WTC11 (cell line): ENCODE measurements around the gene RMI1. TPM values are rescaled to one million over a fixed set of nuclear protein-coding genes. Genes with fewer than 3 reads are reported as not detected.

Source experiments
- ATAC-seq: fragments of 200-7000 bp; cut with Tn5 transposase; 2 replicates; pipeline ENCODE4 v1.10.0; 2021; ENCODE audit warnings: mild to moderate bottlenecking, moderate library complexity
- CTCF ChIA-PET: fragments of 300-600 bp; sonication (Branson Sonifier 250); formaldehyde crosslinking; loops from one replicate; lab custom pipeline; 2021; ENCODE audit warnings: antibody characterized with exemption; lab: Charles Lee
- POLR2A ChIA-PET: fragments of 350-600 bp; sonication (Branson Sonifier 250); formaldehyde crosslinking; loops from one replicate; lab custom pipeline; 2021; ENCODE audit warnings: antibody characterized with exemption; lab: Charles Lee
- DNase-seq: peaks from one replicate; pipeline ENCODE4 v3.0.0; 2021; ENCODE audit warnings: low spot score
- H3K27ac Mint-ChIP-seq: 2 replicates; pipeline ENCODE4 v1.8.0; 2021; ENCODE audit warnings: mixed read lengths
- H3K27me3 Mint-ChIP-seq: 2 replicates; pipeline ENCODE4 v1.8.0; 2021; ENCODE audit warnings: low read depth, mild to moderate bottlenecking, moderate library complexity, mixed read lengths
- H3K36me3 Mint-ChIP-seq: 2 replicates; pipeline ENCODE4 v1.8.0; 2021; ENCODE audit warnings: mixed read lengths
- H3K4me1 Mint-ChIP-seq: 2 replicates; pipeline ENCODE4 v1.8.0; 2022; ENCODE audit warnings: mixed read lengths
- H3K4me3 Mint-ChIP-seq: 2 replicates; pipeline ENCODE4 v1.8.0; 2021; ENCODE audit warnings: mild to moderate bottlenecking, moderate library complexity, mixed read lengths
- H3K9me3 Mint-ChIP-seq: 2 replicates; pipeline ENCODE4 v1.8.0; 2021; ENCODE audit warnings: mixed read lengths
- E2F4 ChIP-seq: sonication (generic); formaldehyde crosslinking; IDR thresholded peaks from 2 replicates; pipeline ENCODE4 v1.8.1; 2022; ENCODE audit warnings: low read depth, mild to moderate bottlenecking, moderate library complexity, missing genetic modification reagents, borderline replicate concordance
- EMX1 ChIP-seq: fragments of 250-450 bp; sonication (Bioruptor Pico); IDR thresholded peaks from 2 replicates; pipeline ENCODE4 v1.8.0; 2021; ENCODE audit warnings: mild to moderate bottlenecking
- ESRRA ChIP-seq: sonication (generic); formaldehyde crosslinking; IDR thresholded peaks from 2 replicates; pipeline ENCODE4 v1.8.1; 2022; ENCODE audit warnings: mild to moderate bottlenecking, missing genetic modification reagents, borderline replicate concordance
- ETV6 ChIP-seq: sonication (generic); formaldehyde crosslinking; IDR thresholded peaks from 2 replicates; pipeline ENCODE4 v1.8.1; 2022; ENCODE audit warnings: mild to moderate bottlenecking, missing genetic modification reagents
- GTF2I ChIP-seq: fragments of 250-450 bp; sonication (Bioruptor Pico); conservative IDR thresholded peaks from 2 replicates; pipeline ENCODE4 v1.4.0; 2021; ENCODE audit warnings: mild to moderate bottlenecking
- JUN ChIP-seq: sonication (generic); formaldehyde crosslinking; IDR thresholded peaks from 2 replicates; pipeline ENCODE4 v1.8.0; 2023; ENCODE audit warnings: mild to moderate bottlenecking, missing genetic modification reagents
- MAX ChIP-seq: sonication (generic); formaldehyde crosslinking; IDR thresholded peaks from 2 replicates; pipeline ENCODE4 v1.8.0; 2022; ENCODE audit warnings: mild to moderate bottlenecking, missing genetic modification reagents
- MXD4 ChIP-seq: fragments of 250-450 bp; sonication (Bioruptor Pico); IDR thresholded peaks from 2 replicates; pipeline ENCODE4 v1.8.0; 2021; ENCODE audit warnings: mild to moderate bottlenecking, moderate library complexity, borderline replicate concordance
- NR2C2 ChIP-seq: sonication (generic); formaldehyde crosslinking; IDR thresholded peaks from 2 replicates; pipeline ENCODE4 v1.8.0; 2022; ENCODE audit warnings: mild to moderate bottlenecking, missing genetic modification reagents
- PRDM15 ChIP-seq: sonication (generic); formaldehyde crosslinking; IDR thresholded peaks from 2 replicates; pipeline ENCODE4 v1.8.0; 2022; ENCODE audit warnings: missing genetic modification reagents
- PRRX2 ChIP-seq: fragments of 250-450 bp; sonication (Bioruptor Pico); IDR thresholded peaks from 2 replicates; pipeline ENCODE4 v1.8.0; 2021; ENCODE audit warnings: mild to moderate bottlenecking
- RELA ChIP-seq: sonication (generic); formaldehyde crosslinking; IDR thresholded peaks from 2 replicates; pipeline ENCODE4 v1.8.1; 2022; ENCODE audit warnings: missing genetic modification reagents, mild to moderate bottlenecking, borderline replicate concordance
- SMAD4 ChIP-seq: sonication (generic); formaldehyde crosslinking; IDR thresholded peaks from 2 replicates; pipeline ENCODE4 v1.8.0; 2022; ENCODE audit warnings: mild to moderate bottlenecking, missing genetic modification reagents
- STAT6 ChIP-seq: sonication (generic); formaldehyde crosslinking; conservative IDR thresholded peaks from 2 replicates; pipeline ENCODE4 v1.8.1; 2023; ENCODE audit warnings: mild to moderate bottlenecking, low read depth, missing genetic modification reagents, moderate library complexity
- ZBTB43 ChIP-seq: sonication (generic); formaldehyde crosslinking; IDR thresholded peaks from 2 replicates; pipeline ENCODE4 v1.8.1; 2023; ENCODE audit warnings: mild to moderate bottlenecking, missing genetic modification reagents
- ZNF423 ChIP-seq: fragments of 250-450 bp; sonication (Bioruptor Pico); IDR thresholded peaks from 2 replicates; pipeline ENCODE4 v2.1.2; 2022; ENCODE audit warnings: mild to moderate bottlenecking, moderate library complexity
- ZNF425 ChIP-seq: fragments of 250-450 bp; sonication (Bioruptor Pico); conservative IDR thresholded peaks from 2 replicates; pipeline ENCODE4 v1.9.0; 2021; ENCODE audit warnings: mild to moderate bottlenecking
- ZSCAN18 ChIP-seq: fragments of 250-450 bp; sonication (Bioruptor Pico); IDR thresholded peaks from 2 replicates; pipeline ENCODE4 v2.1.2; 2022; ENCODE audit warnings: mild to moderate bottlenecking, moderate library complexity
- total RNA-seq: library from RNA; stranded (reverse); gene quantifications from 3 replicates; pipeline ENCODE4 v1.2.3, GENCODE V29; 2021
- TF ChIP-seq, protein P1 (sequence below): sonication (generic); formaldehyde crosslinking; IDR thresholded peaks from 2 replicates; pipeline ENCODE4 v1.8.1; 2022; ENCODE audit warnings: mild to moderate bottlenecking, missing genetic modification reagents, moderate library complexity, borderline replicate concordance

Gene RMI1
- total RNA-seq, 1 experiment from 2014 or later, result 25.8 TPM

GRCh38 chr9:83992901-83993300, 12.3 kb downstream of the RMI1 start:
- no peaks in the 10 kb centered on the region for H3K4me1 Mint-ChIP-seq
- no peak overlapping the region for H3K4me3 Mint-ChIP-seq
- no peaks in the 10 kb centered on the region for H3K9me3 Mint-ChIP-seq
- ChIA-PET CTCF (no interaction called here), POLR2A (no interaction called here)
- ATAC-seq (no peak), DNase-seq (no peak)
- H3K27ac Mint-ChIP-seq, result no peak overlapping the region
- TF ChIP-seq PRRX2 (no peak), ZNF425 (CRISPR knock-in tag) (no peak), GTF2I (CRISPR knock-in tag) (no peak), STAT6 (no peak), MAX (CRISPR knock-in tag) (no peak), ESRRA (CRISPR knock-in tag) (no peak), PRDM15 (CRISPR knock-in tag) (no peak), NR2C2 (CRISPR knock-in tag) (no peak), SMAD4 (CRISPR knock-in tag) (no peak), E2F4 (no peak), MXD4 (CRISPR knock-in tag) (no peak), JUN (CRISPR knock-in tag) (no peak), ETV6 (no peak)
- TF ChIP-seq, protein P1, sequence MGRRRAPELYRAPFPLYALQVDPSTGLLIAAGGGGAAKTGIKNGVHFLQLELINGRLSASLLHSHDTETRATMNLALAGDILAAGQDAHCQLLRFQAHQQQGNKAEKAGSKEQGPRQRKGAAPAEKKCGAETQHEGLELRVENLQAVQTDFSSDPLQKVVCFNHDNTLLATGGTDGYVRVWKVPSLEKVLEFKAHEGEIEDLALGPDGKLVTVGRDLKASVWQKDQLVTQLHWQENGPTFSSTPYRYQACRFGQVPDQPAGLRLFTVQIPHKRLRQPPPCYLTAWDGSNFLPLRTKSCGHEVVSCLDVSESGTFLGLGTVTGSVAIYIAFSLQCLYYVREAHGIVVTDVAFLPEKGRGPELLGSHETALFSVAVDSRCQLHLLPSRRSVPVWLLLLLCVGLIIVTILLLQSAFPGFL (CRISPR knock-in tag), result no peak
- H3K36me3 Mint-ChIP-seq, result peaks cover 23% of the 10 kb centered on the region
- H3K27me3 Mint-ChIP-seq, result no peaks in the 10 kb centered on the region

GRCh38 chr9:83996126-83996525, 15.5 kb downstream of the RMI1 start:
- Mint-ChIP-seq H3K4me3 (no peak overlapping the region), H3K27me3 (no peaks in the 10 kb centered on the region), H3K4me1 (no peaks in the 10 kb centered on the region), H3K36me3 (peaks cover 10% of the 10 kb centered on the region), H3K9me3 (no peaks in the 10 kb centered on the region), H3K27ac (no peak overlapping the region)
- ChIA-PET CTCF (no interaction called here), POLR2A (interaction anchor here (1.0 kb wide), 1 partner anchor 15 kb away, joined by 4 read pairs; the partner anchor contains the start of genes HNRNPK and RMI1)
- DNase-seq (no peak), ATAC-seq (no peak)
- no peak for TF ChIP-seq EMX1 (CRISPR knock-in tag)
- no peak for TF ChIP-seq RELA (CRISPR knock-in tag)
- no peak for TF ChIP-seq ZBTB43 (CRISPR knock-in tag)
- TF ChIP-seq PRRX2, result no peak
- TF ChIP-seq ZNF423 (CRISPR knock-in tag), result no peak
- no peak for TF ChIP-seq ZSCAN18 (CRISPR knock-in tag)
